ENCODE measurements around the gene FBXW9.

The FBXW9 gene

DNA sequence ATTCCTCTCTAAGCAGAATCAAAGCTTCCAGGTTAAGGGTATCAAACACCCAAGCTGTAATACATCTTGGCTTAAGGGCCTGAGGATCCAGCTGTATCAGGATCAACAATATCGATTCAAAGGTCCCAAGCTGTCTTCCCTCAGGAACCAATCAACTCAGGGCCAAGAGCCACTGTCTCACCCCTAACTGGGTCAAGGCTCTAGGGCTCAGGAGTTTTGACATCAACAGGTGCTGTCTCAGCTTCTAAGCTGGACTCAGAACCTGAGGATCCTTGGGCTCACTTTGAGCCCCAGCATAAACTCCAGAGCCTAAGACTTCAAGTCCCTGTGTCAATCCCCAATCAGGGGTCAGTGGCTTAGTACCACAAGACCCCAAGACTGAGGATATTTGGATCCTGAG is 917 bp downstream of the FBXW9 start:
- H3K4me1 ChIP-seq (ENCODE audit: control insufficient read depth, insufficient read depth, low read length): no peaks in the 10 kb centered on the region
- no peak for TF ChIP-seq ZNF677 (tag by site-specific recombination; IDR thresholded peaks at IDR 0.05)
- TF ChIP-seq SCRT2 (tag by site-specific recombination; IDR thresholded peaks at IDR 0.05): peak; percentile 75
- ChIA-PET POLR2A (interaction anchor here (2.1 to 2.7 kb wide), 2 partner anchors 11 to 27 kb away, joined by 6 to 19 read pairs; partner anchors contain the start of gene TNPO2), CTCF (interaction anchor here (0.5 to 0.8 kb wide), 3 partner anchors 81 to 189 kb away, joined by 3 to 5 read pairs (median 3); partner anchors contain the start of gene RNASEH2A)
- H3K36me3 ChIP-seq (ENCODE audit: control insufficient read depth in 2 of 2, insufficient read depth in 1 of 2, low read length in 2 of 2): peaks cover 12 to 43% of the 10 kb centered on the region in 2 experiments
- peak overlapping the region; percentile 84 for H3K4me3 ChIP-seq (ENCODE audit: low read depth, low read length)
- H3K9me3 ChIP-seq (ENCODE audit: control insufficient read depth, insufficient read depth, low read depth, low read length): no peaks in the 10 kb centered on the region
- no peak overlapping the region for H3K27ac ChIP-seq (ENCODE audit: extremely low read depth, low read depth, low read length)

- Histone ChIP-seq H3K4me1 (ENCODE audit: control insufficient read depth, insufficient read depth, low read length) (no peaks in the 10 kb centered on the region), H3K27ac (ENCODE audit: extremely low read depth, low read depth, low read length) (no peak overlapping the region), H3K36me3 (ENCODE audit: control insufficient read depth in 2 of 2, insufficient read depth in 1 of 2, low read length in 2 of 2) (peaks cover 12 to 39% of the 10 kb centered on the region in 2 experiments), H3K4me3 (ENCODE audit: low read depth, low read length) (no peak overlapping the region), H3K9me3 (ENCODE audit: control insufficient read depth, insufficient read depth, low read depth, low read length) (no peaks in the 10 kb centered on the region)
- ChIA-PET CTCF (interaction anchor here (0.5 to 0.6 kb wide), 2 partner anchors 111 to 189 kb away, joined by 3 to 5 read pairs; partner anchors contain the start of gene RNASEH2A), POLR2A (interaction anchor here (2.1 kb wide), 1 partner anchor 11 kb away, joined by 6 read pairs; no protein-coding TSS in a partner anchor)
- TF ChIP-seq ZNF626 (tag by site-specific recombination; IDR thresholded peaks at IDR 0.05) (no peak), ZNF658 (tag by site-specific recombination; IDR thresholded peaks at IDR 0.05) (no peak), ZNF837 (tag by site-specific recombination; IDR thresholded peaks at IDR 0.05) (no peak), SCRT1 (tag by site-specific recombination; IDR thresholded peaks at IDR 0.05; ENCODE audit: borderline replicate concordance) (no peak), ZNF121 (tag by site-specific recombination; IDR thresholded peaks at IDR 0.05) (no peak), ZNF600 (tag by site-specific recombination; IDR thresholded peaks at IDR 0.05) (no peak), ZNF174 (tag by site-specific recombination; IDR thresholded peaks at IDR 0.05) (no peak), ZBTB8A (tag by site-specific recombination; IDR thresholded peaks at IDR 0.05) (no peak), ZNF133 (tag by site-specific recombination; IDR thresholded peaks at IDR 0.05) (no peak), YY2 (tag by site-specific recombination; IDR thresholded peaks at IDR 0.05) (no peak), ZNF19 (tag by site-specific recombination; IDR thresholded peaks at IDR 0.05; ENCODE audit: low read depth) (no peak), KLF9 (tag by site-specific recombination; IDR thresholded peaks at IDR 0.05; ENCODE audit: low read depth) (no peak)
- TF ChIP-seq, protein P1, sequence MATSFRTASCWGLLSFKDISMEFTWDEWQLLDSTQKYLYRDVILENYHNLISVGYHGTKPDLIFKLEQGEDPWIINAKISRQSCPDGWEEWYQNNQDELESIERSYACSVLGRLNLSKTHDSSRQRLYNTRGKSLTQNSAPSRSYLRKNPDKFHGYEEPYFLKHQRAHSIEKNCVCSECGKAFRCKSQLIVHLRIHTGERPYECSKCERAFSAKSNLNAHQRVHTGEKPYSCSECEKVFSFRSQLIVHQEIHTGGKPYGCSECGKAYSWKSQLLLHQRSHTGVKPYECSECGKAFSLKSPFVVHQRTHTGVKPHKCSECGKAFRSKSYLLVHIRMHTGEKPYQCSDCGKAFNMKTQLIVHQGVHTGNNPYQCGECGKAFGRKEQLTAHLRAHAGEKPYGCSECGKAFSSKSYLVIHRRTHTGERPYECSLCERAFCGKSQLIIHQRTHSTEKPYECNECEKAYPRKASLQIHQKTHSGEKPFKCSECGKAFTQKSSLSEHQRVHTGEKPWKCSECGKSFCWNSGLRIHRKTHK (tag by site-specific recombination; IDR thresholded peaks at IDR 0.05): no peak
- TF ChIP-seq, protein P2, sequence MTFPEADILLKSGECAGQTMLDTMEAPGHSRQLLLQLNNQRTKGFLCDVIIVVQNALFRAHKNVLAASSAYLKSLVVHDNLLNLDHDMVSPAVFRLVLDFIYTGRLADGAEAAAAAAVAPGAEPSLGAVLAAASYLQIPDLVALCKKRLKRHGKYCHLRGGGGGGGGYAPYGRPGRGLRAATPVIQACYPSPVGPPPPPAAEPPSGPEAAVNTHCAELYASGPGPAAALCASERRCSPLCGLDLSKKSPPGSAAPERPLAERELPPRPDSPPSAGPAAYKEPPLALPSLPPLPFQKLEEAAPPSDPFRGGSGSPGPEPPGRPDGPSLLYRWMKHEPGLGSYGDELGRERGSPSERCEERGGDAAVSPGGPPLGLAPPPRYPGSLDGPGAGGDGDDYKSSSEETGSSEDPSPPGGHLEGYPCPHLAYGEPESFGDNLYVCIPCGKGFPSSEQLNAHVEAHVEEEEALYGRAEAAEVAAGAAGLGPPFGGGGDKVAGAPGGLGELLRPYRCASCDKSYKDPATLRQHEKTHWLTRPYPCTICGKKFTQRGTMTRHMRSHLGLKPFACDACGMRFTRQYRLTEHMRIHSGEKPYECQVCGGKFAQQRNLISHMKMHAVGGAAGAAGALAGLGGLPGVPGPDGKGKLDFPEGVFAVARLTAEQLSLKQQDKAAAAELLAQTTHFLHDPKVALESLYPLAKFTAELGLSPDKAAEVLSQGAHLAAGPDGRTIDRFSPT (tag by site-specific recombination; IDR thresholded peaks at IDR 0.05): no peak
- TF ChIP-seq, protein P3, sequence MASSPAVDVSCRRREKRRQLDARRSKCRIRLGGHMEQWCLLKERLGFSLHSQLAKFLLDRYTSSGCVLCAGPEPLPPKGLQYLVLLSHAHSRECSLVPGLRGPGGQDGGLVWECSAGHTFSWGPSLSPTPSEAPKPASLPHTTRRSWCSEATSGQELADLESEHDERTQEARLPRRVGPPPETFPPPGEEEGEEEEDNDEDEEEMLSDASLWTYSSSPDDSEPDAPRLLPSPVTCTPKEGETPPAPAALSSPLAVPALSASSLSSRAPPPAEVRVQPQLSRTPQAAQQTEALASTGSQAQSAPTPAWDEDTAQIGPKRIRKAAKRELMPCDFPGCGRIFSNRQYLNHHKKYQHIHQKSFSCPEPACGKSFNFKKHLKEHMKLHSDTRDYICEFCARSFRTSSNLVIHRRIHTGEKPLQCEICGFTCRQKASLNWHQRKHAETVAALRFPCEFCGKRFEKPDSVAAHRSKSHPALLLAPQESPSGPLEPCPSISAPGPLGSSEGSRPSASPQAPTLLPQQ (tag by site-specific recombination; IDR thresholded peaks at IDR 0.05): no peak
Measured at GRCh38 chr19:12695096-12695495, 1.3 kb downstream of the FBXW9 start.

- no peak overlapping the region for H3K27ac ChIP-seq (ENCODE audit: extremely low read depth, low read depth, low read length)
- ChIA-PET CTCF (no interaction called here), POLR2A (no interaction called here)
- no peaks in the 10 kb centered on the region for H3K4me1 ChIP-seq (ENCODE audit: control insufficient read depth, insufficient read depth, low read length)
- H3K9me3 ChIP-seq (ENCODE audit: control insufficient read depth, insufficient read depth, low read depth, low read length): no peaks in the 10 kb centered on the region
- no peak overlapping the region for H3K4me3 ChIP-seq (ENCODE audit: low read depth, low read length)
- peaks cover 12 to 37% of the 10 kb centered on the region in 2 experiments for H3K36me3 ChIP-seq (ENCODE audit: control insufficient read depth in 2 of 2, insufficient read depth in 1 of 2, low read length in 2 of 2)
- TF ChIP-seq RBAK (tag by site-specific recombination; IDR thresholded peaks at IDR 0.05) (no peak), ZNF843 (tag by site-specific recombination; IDR thresholded peaks at IDR 0.05) (no peak), MYNN (tag by site-specific recombination; IDR thresholded peaks at IDR 0.05; ENCODE audit: borderline replicate concordance) (no peak), ZNF558 (tag by site-specific recombination; IDR thresholded peaks at IDR 0.05) (no peak), KLF8 (tag by site-specific recombination; IDR thresholded peaks at IDR 0.05) (no peak), ZBTB21 (tag by site-specific recombination; IDR thresholded peaks at IDR 0.05) (no peak), MEIS1 (CRISPR knock-in tag; IDR thresholded peaks at IDR 0.05; ENCODE audit: borderline replicate concordance) (no peak)
- TF ChIP-seq, protein P2 (tag by site-specific recombination; IDR thresholded peaks at IDR 0.05): no peak
Measured at GRCh38 chr19:12694641-12695040, 1.8 kb downstream of the FBXW9 start.
